ENCODE measurements around the gene RSPRY1.

DNA sequence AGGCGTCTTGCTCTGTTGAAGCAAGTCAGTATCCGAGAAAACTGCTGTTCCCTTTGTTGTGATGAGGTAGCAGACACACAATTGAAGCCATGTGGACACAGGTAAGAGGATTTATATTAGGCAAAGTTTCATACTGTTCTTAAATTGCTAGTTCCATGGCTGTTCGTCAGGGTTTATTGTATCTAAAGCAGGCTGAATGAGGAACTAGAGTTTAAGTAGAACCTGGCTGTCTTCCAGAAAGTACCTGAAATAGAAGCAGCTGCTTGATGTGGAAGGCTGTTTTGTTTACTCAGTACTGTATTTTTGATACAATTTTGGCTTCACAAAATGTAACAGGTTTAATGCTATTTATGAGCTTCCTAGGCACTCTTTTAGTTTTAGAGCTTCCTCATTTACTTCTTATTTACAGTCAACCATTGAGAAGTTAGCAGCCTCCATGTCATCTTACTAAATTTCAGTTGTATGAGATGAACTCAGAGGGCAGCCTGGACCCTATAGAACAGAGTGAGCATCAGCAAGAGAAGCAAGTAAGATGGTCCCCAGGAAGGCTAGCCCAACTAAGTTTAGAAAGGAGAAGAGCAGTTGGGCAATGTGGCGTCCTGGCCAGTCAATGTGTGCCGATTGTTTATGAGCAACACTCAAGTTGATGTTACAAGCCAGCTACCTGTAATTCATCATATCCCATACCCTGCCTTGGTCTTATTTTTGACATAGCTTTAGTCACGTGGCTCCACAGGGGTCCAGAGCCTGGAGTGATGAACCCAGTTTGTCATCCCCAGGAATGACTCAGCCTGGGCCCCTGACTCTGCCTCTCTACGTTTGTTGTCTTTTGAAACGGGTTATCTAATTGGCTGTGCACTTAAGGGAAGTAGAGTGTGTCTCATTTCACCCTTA is 49.2 kb downstream of the RSPRY1 start:
- no peak for TF ChIP-seq CEBPB (IDR thresholded peaks at IDR 0.05; ENCODE audit: low read depth, low read length)
- TF ChIP-seq POLR2A (IDR thresholded peaks at IDR 0.05; ENCODE audit: control extremely low read depth in 1 of 2, low read depth in 2 of 2, low read length in 2 of 2): no peak

Measured in H1 (cell line).